GM12878 (cell line): ENCODE measurements around the gene CD55. TPM values are rescaled to one million over a fixed set of nuclear protein-coding genes. Genes with fewer than 3 reads are reported as not detected.

ENCODE experiments used
- GATAD2B ChIP-seq: fragments of 450-650 bp; conservative IDR thresholded peaks from 2 replicates; pipeline ENCODE4 v1.6.1; 2017; ENCODE audit warnings: low read depth, mild to moderate bottlenecking, moderate library complexity
- KLF5 ChIP-seq: fragments of 450-650 bp; IDR thresholded peaks from 2 replicates; pipeline ENCODE4 v1.6.1; 2014; ENCODE audit warnings: mild to moderate bottlenecking; ENCODE audit not compliant: partially characterized antibody
- SMAD5 ChIP-seq: IDR thresholded peaks from 2 replicates; pipeline ENCODE4 v1.6.1; 2016; ENCODE audit warnings: antibody characterized with exemption, low read depth
- SREBF1 ChIP-seq: IDR thresholded peaks from 2 replicates; pipeline ENCODE4 v1.6.1; 2012; ENCODE audit warnings: mild to moderate bottlenecking, low read length
- SUZ12 ChIP-seq: fragments of 200-600 bp; sonication (generic); IDR thresholded peaks from one replicate; pipeline ENCODE4 v1.6.1; 2018; ENCODE audit warnings: antibody characterized with exemption, mild to moderate bottlenecking; ENCODE audit not compliant: unreplicated experiment
- TCF3 ChIP-seq: IDR thresholded peaks from 2 replicates; pipeline ENCODE4 v1.6.1; 2012; ENCODE audit warnings: low read depth, mild to moderate bottlenecking, low read length, borderline replicate concordance; ENCODE audit not compliant: insufficient read depth
- ZBTB4 ChIP-seq: fragments of 450-650 bp; formaldehyde crosslinking; IDR thresholded peaks from 2 replicates; pipeline ENCODE4 v1.4.0; 2022; ENCODE audit warnings: mild to moderate bottlenecking, moderate library complexity
- ZNF384 ChIP-seq: IDR thresholded peaks from 2 replicates; pipeline ENCODE4 v1.6.1; 2012; ENCODE audit warnings: low read depth, mild to moderate bottlenecking, low read length, improper control_type of control experiment, borderline replicate concordance
- ZNF687 ChIP-seq: fragments of 450-650 bp; IDR thresholded peaks from 2 replicates; pipeline ENCODE4 v1.6.1; 2017; ENCODE audit warnings: mild to moderate bottlenecking, moderate library complexity
- polyA plus RNA-seq, 11 experiments: library from polyadenylated mRNA; depleted of rRNA in 4 of 11; unstranded in 6 of 11; stranded (reverse) in 5 of 11; fragments of >200 nt; fragmentation: Nextera tagmentation in 4 of 11; fragmentation: Illumina TruSeq in 1 of 11; extraction: Ambion mirVana in 4 of 11; extraction: Trizol in 1 of 11; gene quantifications; 1 replicate in 1 of 11; 2 replicates in 10 of 11; pipeline versions ENCODE4 v1.2.1 to v1.2.3, GENCODE V29; 2011 to 2016; ENCODE audit warnings: inconsistent platforms in 2 of 11, missing spikeins in 2 of 11, low read depth in 1 of 11
- total RNA-seq, 4 experiments: library from RNA; depleted of rRNA in 3 of 4; stranded (reverse); fragments of >200 nt in 3 of 4; fragmentation: Illumina TruSeq in 1 of 4; extraction: Trizol in 1 of 4; gene quantifications; 2 replicates each; pipeline versions ENCODE4 v1.2.1 to v1.2.3, GENCODE V29; 2013 to 2021

The CD55 gene
- total and polyA plus RNA-seq, 10 of the 15 experiments (the other 5 are each of a cell fraction or from before 2014, with no cell fraction given), result 5.2 to 46.5 (median 15.1) TPM

GRCh38 chr1:207280706-207281105, 40.8 kb upstream of the CD55 start (continued):
- TF ChIP-seq ZBTB4 (no peak), SMAD5 (no peak), ZNF687 (no peak), GATAD2B (no peak), KLF5 (no peak), TCF3 (no peak), SREBF1 (no peak), SUZ12 (no peak), ZNF384 (no peak)
- TF ChIP-seq, all 136 proteins: peak for 0
